HepG2 (cell line): Measurements from ENCODE around the gene MRPS14. TPM values are rescaled to one million over a fixed set of nuclear protein-coding genes. Genes with fewer than 3 reads are reported as not detected.

ENCODE experiments used
- FOSL2 ChIP-seq: sonication (generic); formaldehyde crosslinking; IDR thresholded peaks from 2 replicates; pipeline ENCODE4 v1.4.0; 2020; ENCODE audit warnings: missing genetic modification reagents
- FOXA1 ChIP-seq, 2 experiments: fragments of 450-650 bp in 1 of 2; sonication (generic) in 1 of 2; formaldehyde crosslinking in 1 of 2; IDR thresholded peaks; 2 replicates each; pipeline versions ENCODE4 v1.4.0 to v1.6.1; 2016 to 2020; ENCODE audit warnings: missing genetic modification reagents in 1 of 2
- HNF4G ChIP-seq, 2 experiments: sonication (generic) in 1 of 2; formaldehyde crosslinking in 1 of 2; IDR thresholded peaks; 2 replicates each; pipeline versions ENCODE4 v1.4.0 to v1.6.1; 2011 to 2020; ENCODE audit warnings: borderline replicate concordance in 2 of 2, low read depth in 2 of 2, mild to moderate bottlenecking in 2 of 2, low read length in 1 of 2, missing genetic modification reagents in 1 of 2, moderate library complexity in 1 of 2
- MIER3 ChIP-seq: IDR thresholded peaks from 2 replicates; pipeline ENCODE4 v1.6.1; 2016; ENCODE audit warnings: missing compliant biosample characterization, borderline replicate concordance
- RAD21 ChIP-seq: fragments of 450-650 bp; formaldehyde crosslinking; IDR thresholded peaks from 2 replicates; pipeline ENCODE4 v1.5.0; 2020; ENCODE audit warnings: mild to moderate bottlenecking
- RFX5 ChIP-seq: IDR thresholded peaks from 2 replicates; pipeline ENCODE4 v1.6.1; 2011; ENCODE audit warnings: low read depth, low read length, improper control_type of control experiment
- SP5 ChIP-seq: IDR thresholded peaks from 2 replicates; pipeline ENCODE4 v1.6.1; 2016; ENCODE audit warnings: low read depth, borderline replicate concordance
- TBX3 ChIP-seq: fragments of 450-650 bp; IDR thresholded peaks from 2 replicates; pipeline ENCODE4 v1.6.1; 2017; ENCODE audit warnings: antibody characterized with exemption, mild to moderate bottlenecking, inconsistent platforms, borderline replicate concordance
- U2AF2 ChIP-seq: fragments of 200-400 bp; formaldehyde crosslinking; IDR thresholded peaks from 2 replicates; pipeline ENCODE4 v1.6.1; 2017; ENCODE audit warnings: low read depth, mild to moderate bottlenecking, low read length
- ZNF282 ChIP-seq: fragments of 450-650 bp; IDR thresholded peaks from 2 replicates; pipeline ENCODE4 v1.6.1; 2018; ENCODE audit not compliant: partially characterized antibody
- ZNF550 ChIP-seq: sonication (generic); formaldehyde crosslinking; IDR thresholded peaks from 2 replicates; pipeline ENCODE4 v1.4.0; 2020; ENCODE audit warnings: mild to moderate bottlenecking, missing genetic modification reagents, borderline replicate concordance
- ZNF563 ChIP-seq: sonication (generic); formaldehyde crosslinking; IDR thresholded peaks from 2 replicates; pipeline ENCODE4 v1.8.0; 2022; ENCODE audit warnings: mild to moderate bottlenecking, moderate library complexity, missing genetic modification reagents
- ZNF616 ChIP-seq: sonication (generic); formaldehyde crosslinking; IDR thresholded peaks from 2 replicates; pipeline ENCODE4 v1.5.0; 2020; ENCODE audit warnings: low read depth, mild to moderate bottlenecking, missing genetic modification reagents
- ZNF761 ChIP-seq: sonication (generic); formaldehyde crosslinking; conservative IDR thresholded peaks from 2 replicates; pipeline ENCODE4 v1.4.0; 2020; ENCODE audit warnings: mild to moderate bottlenecking, missing genetic modification reagents
- polyA plus RNA-seq, 8 experiments: library from polyadenylated mRNA; depleted of rRNA in 3 of 8; stranded (reverse) in 7 of 8; unstranded in 1 of 8; fragments of >200 nt; fragmentation: Illumina TruSeq in 4 of 8; extraction: Trizol in 4 of 8; gene quantifications; 2 replicates each; pipeline versions ENCODE4 v1.2.1 to v1.2.3, GENCODE V29; 2011 to 2016; ENCODE audit warnings: low read depth in 4 of 8, missing spikeins in 1 of 8, mixed read lengths in 1 of 8; ENCODE audit not compliant: insufficient read depth in 1 of 8
- total RNA-seq, 5 experiments: library from RNA; depleted of rRNA; stranded (reverse); fragments of >200 nt; fragmentation: Illumina TruSeq; extraction: Trizol; gene quantifications; 2 replicates each; pipeline ENCODE4 v1.2.3, GENCODE V29; 2016; ENCODE audit warnings: low read depth in 1 of 5
- TF ChIP-seq, protein P1 (sequence below), 2 experiments: sonication (generic) in 1 of 2; formaldehyde crosslinking in 1 of 2; IDR thresholded peaks; 2 replicates each; pipeline versions ENCODE4 v1.4.0 to v1.6.1; 2016 to 2020; ENCODE audit warnings: borderline replicate concordance in 1 of 2, low read depth in 1 of 2, mild to moderate bottlenecking in 1 of 2, missing genetic modification reagents in 1 of 2
- TF ChIP-seq, protein P2 (sequence below): sonication (generic); formaldehyde crosslinking; conservative IDR thresholded peaks from 2 replicates; pipeline ENCODE4 v1.5.0; 2020; ENCODE audit warnings: missing genetic modification reagents
- TF ChIP-seq, protein P3 (sequence below): sonication (generic); formaldehyde crosslinking; IDR thresholded peaks from 2 replicates; pipeline ENCODE4 v1.4.0; 2020; ENCODE audit warnings: missing genetic modification reagents
- TF ChIP-seq, protein P4 (sequence below): sonication (generic); formaldehyde crosslinking; IDR thresholded peaks from 2 replicates; pipeline ENCODE4 v1.4.0; 2020; ENCODE audit warnings: mild to moderate bottlenecking, missing genetic modification reagents

The MRPS14 gene
- total and polyA plus RNA-seq, 2 of the 13 experiments (the other 11 are each of a cell fraction or from before 2014, with no cell fraction given), result 36.6 to 43.2 TPM

DNA sequence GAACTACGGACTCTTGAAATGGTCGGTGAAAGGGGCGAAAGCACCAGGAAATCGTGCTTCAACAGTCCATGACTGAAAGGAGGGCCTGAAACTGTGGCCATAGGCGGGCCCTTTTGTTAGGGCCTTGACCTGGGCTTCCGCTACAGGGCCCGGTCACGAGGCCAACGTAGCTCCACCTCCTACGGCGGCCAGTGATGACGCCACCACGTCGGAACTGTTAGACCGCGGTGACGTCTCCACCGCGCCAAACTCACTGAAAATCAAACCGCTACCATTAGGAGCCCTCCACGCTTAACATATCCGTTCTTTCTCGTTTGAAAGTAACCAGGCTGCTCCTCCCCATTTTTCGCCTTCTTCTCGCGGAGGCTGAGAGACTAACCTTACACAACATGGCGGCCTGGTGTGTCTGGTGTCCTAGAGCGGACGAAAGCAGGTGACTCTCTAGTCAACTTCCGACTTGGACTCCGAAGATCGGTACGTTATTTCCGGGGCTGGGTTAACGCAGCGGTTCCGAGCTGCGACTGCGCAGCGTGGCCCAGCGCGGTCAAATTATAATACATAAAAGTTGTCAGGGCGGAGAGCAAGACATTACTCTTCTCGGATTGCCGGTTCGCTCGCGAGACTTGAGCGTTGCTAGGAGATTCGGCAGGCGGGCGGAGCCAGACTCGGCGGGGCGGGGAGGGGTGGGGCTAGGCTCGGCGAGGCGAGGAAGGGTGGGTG lies 23.8 kb downstream of the MRPS14 start (continued):
- TF ChIP-seq, protein P1, sequence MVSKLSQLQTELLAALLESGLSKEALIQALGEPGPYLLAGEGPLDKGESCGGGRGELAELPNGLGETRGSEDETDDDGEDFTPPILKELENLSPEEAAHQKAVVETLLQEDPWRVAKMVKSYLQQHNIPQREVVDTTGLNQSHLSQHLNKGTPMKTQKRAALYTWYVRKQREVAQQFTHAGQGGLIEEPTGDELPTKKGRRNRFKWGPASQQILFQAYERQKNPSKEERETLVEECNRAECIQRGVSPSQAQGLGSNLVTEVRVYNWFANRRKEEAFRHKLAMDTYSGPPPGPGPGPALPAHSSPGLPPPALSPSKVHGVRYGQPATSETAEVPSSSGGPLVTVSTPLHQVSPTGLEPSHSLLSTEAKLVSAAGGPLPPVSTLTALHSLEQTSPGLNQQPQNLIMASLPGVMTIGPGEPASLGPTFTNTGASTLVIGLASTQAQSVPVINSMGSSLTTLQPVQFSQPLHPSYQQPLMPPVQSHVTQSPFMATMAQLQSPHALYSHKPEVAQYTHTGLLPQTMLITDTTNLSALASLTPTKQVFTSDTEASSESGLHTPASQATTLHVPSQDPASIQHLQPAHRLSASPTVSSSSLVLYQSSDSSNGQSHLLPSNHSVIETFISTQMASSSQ (IDR thresholded peaks at IDR 0.05; ENCODE audit: low read depth), result peak; percentile 42; the same call in 1 of the 2 replicates
- TF ChIP-seq, protein P1 (CRISPR knock-in tag; IDR thresholded peaks at IDR 0.05; ENCODE audit: borderline replicate concordance), result no peak
- TF ChIP-seq, protein P2, sequence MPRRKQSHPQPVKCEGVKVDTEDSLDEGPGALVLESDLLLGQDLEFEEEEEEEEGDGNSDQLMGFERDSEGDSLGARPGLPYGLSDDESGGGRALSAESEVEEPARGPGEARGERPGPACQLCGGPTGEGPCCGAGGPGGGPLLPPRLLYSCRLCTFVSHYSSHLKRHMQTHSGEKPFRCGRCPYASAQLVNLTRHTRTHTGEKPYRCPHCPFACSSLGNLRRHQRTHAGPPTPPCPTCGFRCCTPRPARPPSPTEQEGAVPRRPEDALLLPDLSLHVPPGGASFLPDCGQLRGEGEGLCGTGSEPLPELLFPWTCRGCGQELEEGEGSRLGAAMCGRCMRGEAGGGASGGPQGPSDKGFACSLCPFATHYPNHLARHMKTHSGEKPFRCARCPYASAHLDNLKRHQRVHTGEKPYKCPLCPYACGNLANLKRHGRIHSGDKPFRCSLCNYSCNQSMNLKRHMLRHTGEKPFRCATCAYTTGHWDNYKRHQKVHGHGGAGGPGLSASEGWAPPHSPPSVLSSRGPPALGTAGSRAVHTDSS, result no peak
- TF ChIP-seq RAD21 (CRISPR knock-in tag) (no peak), HNF4G (IDR thresholded peaks at IDR 0.05; ENCODE audit: borderline replicate concordance, low read depth, low read length) (no peak), HNF4G (CRISPR knock-in tag; IDR thresholded peaks at IDR 0.05; ENCODE audit: borderline replicate concordance, low read depth) (no peak), ZNF761 (CRISPR knock-in tag) (no peak), MIER3 (CRISPR knock-in tag) (peak; percentile 74; the same call in 1 of the 2 replicates), U2AF2 (peak; percentile 31), SP5 (no peak), ZNF563 (CRISPR knock-in tag) (no peak; the same call in 1 of the 2 replicates), ZNF616 (no peak), FOXA1 (IDR thresholded peaks at IDR 0.05) (no peak), FOXA1 (CRISPR knock-in tag; IDR thresholded peaks at IDR 0.05) (peak; percentile 35), ZNF550 (no peak; the same call in 1 of the 2 replicates), RFX5 (peak; percentile 59), ZNF282 (no peak), TBX3 (0 out of 2 replicates have a peak, but pooled peaks have one; percentile 20), FOSL2 (CRISPR knock-in tag) (peak; percentile 72)
- TF ChIP-seq, protein P3, sequence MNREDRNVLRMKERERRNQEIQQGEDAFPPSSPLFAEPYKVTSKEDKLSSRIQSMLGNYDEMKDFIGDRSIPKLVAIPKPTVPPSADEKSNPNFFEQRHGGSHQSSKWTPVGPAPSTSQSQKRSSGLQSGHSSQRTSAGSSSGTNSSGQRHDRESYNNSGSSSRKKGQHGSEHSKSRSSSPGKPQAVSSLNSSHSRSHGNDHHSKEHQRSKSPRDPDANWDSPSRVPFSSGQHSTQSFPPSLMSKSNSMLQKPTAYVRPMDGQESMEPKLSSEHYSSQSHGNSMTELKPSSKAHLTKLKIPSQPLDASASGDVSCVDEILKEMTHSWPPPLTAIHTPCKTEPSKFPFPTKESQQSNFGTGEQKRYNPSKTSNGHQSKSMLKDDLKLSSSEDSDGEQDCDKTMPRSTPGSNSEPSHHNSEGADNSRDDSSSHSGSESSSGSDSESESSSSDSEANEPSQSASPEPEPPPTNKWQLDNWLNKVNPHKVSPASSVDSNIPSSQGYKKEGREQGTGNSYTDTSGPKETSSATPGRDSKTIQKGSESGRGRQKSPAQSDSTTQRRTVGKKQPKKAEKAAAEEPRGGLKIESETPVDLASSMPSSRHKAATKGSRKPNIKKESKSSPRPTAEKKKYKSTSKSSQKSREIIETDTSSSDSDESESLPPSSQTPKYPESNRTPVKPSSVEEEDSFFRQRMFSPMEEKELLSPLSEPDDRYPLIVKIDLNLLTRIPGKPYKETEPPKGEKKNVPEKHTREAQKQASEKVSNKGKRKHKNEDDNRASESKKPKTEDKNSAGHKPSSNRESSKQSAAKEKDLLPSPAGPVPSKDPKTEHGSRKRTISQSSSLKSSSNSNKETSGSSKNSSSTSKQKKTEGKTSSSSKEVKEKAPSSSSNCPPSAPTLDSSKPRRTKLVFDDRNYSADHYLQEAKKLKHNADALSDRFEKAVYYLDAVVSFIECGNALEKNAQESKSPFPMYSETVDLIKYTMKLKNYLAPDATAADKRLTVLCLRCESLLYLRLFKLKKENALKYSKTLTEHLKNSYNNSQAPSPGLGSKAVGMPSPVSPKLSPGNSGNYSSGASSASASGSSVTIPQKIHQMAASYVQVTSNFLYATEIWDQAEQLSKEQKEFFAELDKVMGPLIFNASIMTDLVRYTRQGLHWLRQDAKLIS (CRISPR knock-in tag), result no peak
- TF ChIP-seq, protein P4, sequence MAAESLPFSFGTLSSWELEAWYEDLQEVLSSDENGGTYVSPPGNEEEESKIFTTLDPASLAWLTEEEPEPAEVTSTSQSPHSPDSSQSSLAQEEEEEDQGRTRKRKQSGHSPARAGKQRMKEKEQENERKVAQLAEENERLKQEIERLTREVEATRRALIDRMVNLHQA (CRISPR knock-in tag), result no peak
